ENCODE results near the gene RPS6KA2. TPM values are rescaled to one million over a fixed set of nuclear protein-coding genes. Genes with fewer than 3 reads are reported as not detected.

RPS6KA2 gene
- total RNA-seq, 1 donor from 2014 or later = 10.4 TPM

GRCh38 chr6:166476061-166476591 lies 150.9 kb downstream of the RPS6KA2 start:
- no peak overlapping the region for H3K4me3 ChIP-seq (ENCODE audit: low read length in 3 of 3)
- H3K36me3 ChIP-seq (ENCODE audit: control insufficient read depth in 3 of 3, insufficient read depth in 3 of 3, low read length in 3 of 3) = peaks cover 4 to 25% (median 18%) of the 10 kb centered on the region in 3 donors
- H3K27ac ChIP-seq (ENCODE audit: low read depth, low read length) = no peak overlapping the region
- H3K9me3 ChIP-seq (ENCODE audit: control insufficient read depth in 3 of 3, low read length in 3 of 3) = no peaks in the 10 kb centered on the region
- no peaks in the 10 kb centered on the region for H3K4me1 ChIP-seq (ENCODE audit: control insufficient read depth in 3 of 3, insufficient read depth in 3 of 3, low read length in 3 of 3)
- no peaks in the 10 kb centered on the region for H3K27me3 ChIP-seq (ENCODE audit: control insufficient read depth in 3 of 3, insufficient read depth in 3 of 3, low read length in 3 of 3)
- no peak overlapping the region for H3K9ac ChIP-seq (ENCODE audit: low read depth in 1 of 3, low read length in 3 of 3)

- no peak overlapping the region for H3K9ac ChIP-seq (ENCODE audit: low read depth in 1 of 3, low read length in 3 of 3)
- H3K9me3 ChIP-seq (ENCODE audit: control insufficient read depth in 3 of 3, low read length in 3 of 3) = no peaks in the 10 kb centered on the region
- no peaks in the 10 kb centered on the region for H3K27me3 ChIP-seq (ENCODE audit: control insufficient read depth in 3 of 3, insufficient read depth in 3 of 3, low read length in 3 of 3)
- H3K4me3 ChIP-seq (ENCODE audit: low read length in 3 of 3) = no peak overlapping the region
- no peak overlapping the region for H3K27ac ChIP-seq (ENCODE audit: low read depth, low read length)
- H3K36me3 ChIP-seq (ENCODE audit: control insufficient read depth in 3 of 3, insufficient read depth in 3 of 3, low read length in 3 of 3) = peaks cover 11 to 31% (median 22%) of the 10 kb centered on the region in 3 donors
- no peaks in the 10 kb centered on the region for H3K4me1 ChIP-seq (ENCODE audit: control insufficient read depth in 3 of 3, insufficient read depth in 3 of 3, low read length in 3 of 3)
Observed at GRCh38 chr6:166474721-166475565, 152.1 kb downstream of the RPS6KA2 start.

DNA sequence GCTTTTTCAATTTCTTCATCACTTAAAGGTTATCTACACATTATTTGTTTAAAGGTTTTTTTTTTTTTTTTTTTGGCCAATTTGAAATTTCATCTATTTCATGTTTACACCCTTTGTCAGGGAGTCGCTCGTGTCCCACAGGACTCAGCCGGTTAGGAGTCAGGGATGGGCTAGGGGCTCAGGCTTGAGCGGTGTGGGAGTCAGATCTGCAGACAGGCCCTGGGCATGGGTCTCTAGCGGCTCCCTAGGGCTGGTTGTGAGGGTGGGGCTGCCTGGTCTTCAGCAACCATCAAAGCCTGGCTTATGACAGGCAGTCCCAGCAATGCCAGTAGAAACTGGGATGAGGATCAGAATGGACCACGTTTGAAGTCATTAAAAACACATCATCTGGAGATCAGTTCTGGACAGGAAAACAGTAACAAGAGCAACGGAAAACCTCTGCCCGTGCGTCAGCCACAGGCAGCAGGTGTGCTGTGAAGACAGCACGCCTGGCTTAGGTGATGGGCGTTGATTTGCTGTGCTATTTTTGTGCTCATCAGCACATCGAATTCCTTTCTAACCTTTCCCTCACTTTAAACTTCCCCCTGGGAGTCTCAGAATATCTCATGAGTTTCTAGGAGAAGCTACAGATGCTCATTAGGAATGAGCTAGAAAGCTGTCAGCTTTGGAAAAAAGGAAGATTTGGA lies 153.0 kb downstream of the RPS6KA2 start:
- Histone ChIP-seq H3K9me3 (ENCODE audit: control insufficient read depth in 3 of 3, low read length in 3 of 3) (no peaks in the 10 kb centered on the region), H3K36me3 (ENCODE audit: control insufficient read depth in 3 of 3, insufficient read depth in 3 of 3, low read length in 3 of 3) (peaks cover 19 to 35% (median 27%) of the 10 kb centered on the region in 3 donors), H3K9ac (ENCODE audit: low read depth in 1 of 3, low read length in 3 of 3) (no peak overlapping the region), H3K27ac (ENCODE audit: low read depth, low read length) (no peak overlapping the region), H3K27me3 (ENCODE audit: control insufficient read depth in 3 of 3, insufficient read depth in 3 of 3, low read length in 3 of 3) (no peaks in the 10 kb centered on the region), H3K4me1 (ENCODE audit: control insufficient read depth in 3 of 3, insufficient read depth in 3 of 3, low read length in 3 of 3) (no peaks in the 10 kb centered on the region), H3K4me3 (ENCODE audit: low read length in 3 of 3) (no peak overlapping the region)

GRCh38 chr6:166472636-166473035 lies 154.4 kb downstream of the RPS6KA2 start:
- H3K4me3 ChIP-seq (ENCODE audit: low read length in 3 of 3) = no peak overlapping the region
- no peaks in the 10 kb centered on the region for H3K9me3 ChIP-seq (ENCODE audit: control insufficient read depth in 3 of 3, low read length in 3 of 3)
- H3K27ac ChIP-seq (ENCODE audit: low read depth, low read length) = no peak overlapping the region
- no peak overlapping the region for H3K9ac ChIP-seq (ENCODE audit: low read depth in 1 of 3, low read length in 3 of 3)
- peaks cover 24 to 29% (median 26%) of the 10 kb centered on the region in 3 donors for H3K36me3 ChIP-seq (ENCODE audit: control insufficient read depth in 3 of 3, insufficient read depth in 3 of 3, low read length in 3 of 3)
- H3K4me1 ChIP-seq (ENCODE audit: control insufficient read depth in 3 of 3, insufficient read depth in 3 of 3, low read length in 3 of 3) = no peaks in the 10 kb centered on the region
- H3K27me3 ChIP-seq (ENCODE audit: control insufficient read depth in 3 of 3, insufficient read depth in 3 of 3, low read length in 3 of 3) = no peaks in the 10 kb centered on the region

DNA sequence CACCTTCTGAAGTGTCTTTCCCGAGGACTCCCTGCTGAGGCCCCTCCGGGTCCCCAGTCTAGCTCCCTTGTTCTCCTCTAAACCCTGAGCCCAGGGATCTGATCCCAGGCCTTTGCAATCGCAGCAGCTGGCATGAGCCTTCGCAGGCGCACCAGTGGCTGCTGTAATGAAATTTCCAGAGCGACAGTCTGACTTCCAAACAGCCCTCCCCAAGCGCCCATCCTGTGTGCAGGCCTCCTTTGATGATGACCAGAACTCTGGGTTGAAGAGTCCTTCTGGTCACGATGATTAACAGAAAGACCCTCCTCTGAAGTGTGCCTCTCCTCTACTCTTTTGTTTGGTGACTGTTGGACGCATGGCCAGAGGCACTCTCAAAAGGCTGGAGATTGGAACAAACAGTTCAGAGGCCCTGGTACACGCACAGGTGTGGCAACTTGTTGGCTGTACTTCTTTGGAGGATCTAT lies 155.2 kb downstream of the RPS6KA2 start:
- H3K4me3 ChIP-seq (ENCODE audit: low read length in 3 of 3) = no peak overlapping the region
- H3K27ac ChIP-seq (ENCODE audit: low read depth, low read length) = no peak overlapping the region
- H3K9me3 ChIP-seq (ENCODE audit: control insufficient read depth in 3 of 3, low read length in 3 of 3) = no peaks in the 10 kb centered on the region
- no peaks in the 10 kb centered on the region for H3K4me1 ChIP-seq (ENCODE audit: control insufficient read depth in 3 of 3, insufficient read depth in 3 of 3, low read length in 3 of 3)
- no peaks in the 10 kb centered on the region for H3K27me3 ChIP-seq (ENCODE audit: control insufficient read depth in 3 of 3, insufficient read depth in 3 of 3, low read length in 3 of 3)
- no peak overlapping the region for H3K9ac ChIP-seq (ENCODE audit: low read depth in 1 of 3, low read length in 3 of 3)
- peaks cover 27 to 33% (median 28%) of the 10 kb centered on the region in 3 donors for H3K36me3 ChIP-seq (ENCODE audit: control insufficient read depth in 3 of 3, insufficient read depth in 3 of 3, low read length in 3 of 3)

DNA sequence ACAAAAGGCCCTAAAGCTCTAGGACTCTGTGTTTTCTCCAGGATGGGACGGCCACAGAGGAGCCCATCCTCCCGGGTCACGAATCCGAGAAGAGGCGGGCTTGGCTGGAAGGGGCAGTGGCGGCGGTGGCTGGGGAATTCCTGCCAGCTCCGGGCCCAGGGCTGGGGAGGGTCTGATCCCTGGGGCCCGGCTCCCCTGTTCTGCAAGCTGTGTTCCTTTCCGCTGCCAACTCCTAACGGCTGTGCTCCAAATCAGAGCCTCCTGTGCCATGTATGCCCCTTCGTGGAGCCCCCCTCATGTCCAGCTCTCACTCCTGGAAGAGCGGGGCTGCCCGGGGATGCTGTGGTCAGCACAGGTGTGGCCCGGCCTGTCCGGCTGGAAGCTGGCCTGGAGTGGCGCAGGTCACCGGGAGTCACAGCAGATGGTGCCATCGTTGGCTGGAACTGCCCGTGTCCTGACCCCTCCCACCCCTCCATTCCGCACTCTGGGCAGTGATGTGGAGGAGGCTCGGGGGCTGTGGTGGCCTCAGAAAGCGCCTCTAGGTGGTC lies 156.1 kb downstream of the RPS6KA2 start:
- H3K4me3 ChIP-seq (ENCODE audit: low read length in 3 of 3) = no peak overlapping the region
- H3K9ac ChIP-seq (ENCODE audit: low read depth in 1 of 3, low read length in 3 of 3) = no peak overlapping the region
- no peak overlapping the region for H3K27ac ChIP-seq (ENCODE audit: low read depth, low read length)
- H3K36me3 ChIP-seq (ENCODE audit: control insufficient read depth in 3 of 3, insufficient read depth in 3 of 3, low read length in 3 of 3) = peaks cover 27 to 38% (median 28%) of the 10 kb centered on the region in 3 donors
- H3K9me3 ChIP-seq (ENCODE audit: control insufficient read depth in 3 of 3, low read length in 3 of 3) = no peaks in the 10 kb centered on the region
- no peaks in the 10 kb centered on the region for H3K27me3 ChIP-seq (ENCODE audit: control insufficient read depth in 3 of 3, insufficient read depth in 3 of 3, low read length in 3 of 3)
- H3K4me1 ChIP-seq (ENCODE audit: control insufficient read depth in 3 of 3, insufficient read depth in 3 of 3, low read length in 3 of 3) = peaks cover 0 to under 1% (median 0%) of the 10 kb centered on the region in 3 donors

GRCh38 chr6:166470029-166470862 lies 156.8 kb downstream of the RPS6KA2 start:
- Histone ChIP-seq H3K9ac (ENCODE audit: low read depth in 1 of 3, low read length in 3 of 3) (no peak overlapping the region), H3K36me3 (ENCODE audit: control insufficient read depth in 3 of 3, insufficient read depth in 3 of 3, low read length in 3 of 3) (peaks cover 27 to 40% (median 28%) of the 10 kb centered on the region in 3 donors), H3K4me1 (ENCODE audit: control insufficient read depth in 3 of 3, insufficient read depth in 3 of 3, low read length in 3 of 3) (peaks cover 0 to 5% (median 0%) of the 10 kb centered on the region in 3 donors), H3K27me3 (ENCODE audit: control insufficient read depth in 3 of 3, insufficient read depth in 3 of 3, low read length in 3 of 3) (no peaks in the 10 kb centered on the region), H3K9me3 (ENCODE audit: control insufficient read depth in 3 of 3, low read length in 3 of 3) (no peaks in the 10 kb centered on the region), H3K27ac (ENCODE audit: low read depth, low read length) (no peak overlapping the region), H3K4me3 (ENCODE audit: low read length in 3 of 3) (no peak overlapping the region)

- no peaks in the 10 kb centered on the region for H3K9me3 ChIP-seq (ENCODE audit: control insufficient read depth in 3 of 3, low read length in 3 of 3)
- H3K4me3 ChIP-seq (ENCODE audit: low read length in 3 of 3) = no peak overlapping the region
- H3K27ac ChIP-seq (ENCODE audit: low read depth, low read length) = no peak overlapping the region
- peaks cover 28 to 42% (median 29%) of the 10 kb centered on the region in 3 donors for H3K36me3 ChIP-seq (ENCODE audit: control insufficient read depth in 3 of 3, insufficient read depth in 3 of 3, low read length in 3 of 3)
- H3K27me3 ChIP-seq (ENCODE audit: control insufficient read depth in 3 of 3, insufficient read depth in 3 of 3, low read length in 3 of 3) = no peaks in the 10 kb centered on the region
- no peak overlapping the region for H3K9ac ChIP-seq (ENCODE audit: low read depth in 1 of 3, low read length in 3 of 3)
- peaks cover 0 to 5% (median 0%) of the 10 kb centered on the region in 3 donors for H3K4me1 ChIP-seq (ENCODE audit: control insufficient read depth in 3 of 3, insufficient read depth in 3 of 3, low read length in 3 of 3)
Observed at GRCh38 chr6:166469426-166469961, 157.6 kb downstream of the RPS6KA2 start.

GRCh38 chr6:166467436-166468000 lies 159.5 kb downstream of the RPS6KA2 start:
- Histone ChIP-seq H3K27ac (ENCODE audit: low read depth, low read length) (no peak overlapping the region), H3K9ac (ENCODE audit: low read depth in 1 of 3, low read length in 3 of 3) (no peak overlapping the region), H3K27me3 (ENCODE audit: control insufficient read depth in 3 of 3, insufficient read depth in 3 of 3, low read length in 3 of 3) (no peaks in the 10 kb centered on the region), H3K36me3 (ENCODE audit: control insufficient read depth in 3 of 3, insufficient read depth in 3 of 3, low read length in 3 of 3) (peaks cover 38 to 55% (median 42%) of the 10 kb centered on the region in 3 donors), H3K4me3 (ENCODE audit: low read length in 3 of 3) (no peak overlapping the region), H3K9me3 (ENCODE audit: control insufficient read depth in 3 of 3, low read length in 3 of 3) (no peaks in the 10 kb centered on the region), H3K4me1 (ENCODE audit: control insufficient read depth in 3 of 3, insufficient read depth in 3 of 3, low read length in 3 of 3) (peaks cover 0 to 5% (median 0%) of the 10 kb centered on the region in 3 donors)

Measured in skeletal muscle tissue (tissue), 4 donors.